Stimulated activated CD4-positive, alpha-beta T cell treated with anti-CD3 and anti-CD28 coated beads, Interleukin-12 subunit alpha, Interleukin-12 subunit beta, amount 100 ng/mL, for 48 hours (primary cell): ENCODE data around the gene CGB8.

Experiments
- DNase-seq, 3 donors: peaks; one replicate each; pipeline ENCODE4 v3.0.0-alpha.2; 2020; ENCODE audit warnings: low read depth in 2 of 3, low spot score in 1 of 3

Gene CGB8

GRCh38 chr19:49010453-49010852 lies 38.5 kb downstream of the CGB8 start:
- no peak for DNase-seq

GRCh38 chr19:49009828-49010227 lies 39.1 kb downstream of the CGB8 start:
- DNase-seq, result no peak

GRCh38 chr19:49006905-49007304 lies 42.0 kb downstream of the CGB8 start:
- no peak for DNase-seq

GRCh38 chr19:49004964-49005614 lies 43.8 kb downstream of the CGB8 start:
- no peak for DNase-seq

- no peak for DNase-seq
Observed at GRCh38 chr19:49004133-49004532, 44.8 kb downstream of the CGB8 start.

- peak; percentile 50 to 69 (median 67) for DNase-seq
Observed at GRCh38 chr19:48999481-49000325, 49.2 kb downstream of the CGB8 start.

- DNase-seq, result peak in 2 of 3 donors; percentile 54 to 60
Observed at GRCh38 chr19:48997972-48998371, 50.9 kb downstream of the CGB8 start.
